Mammary epithelial cell (primary cell): ENCODE data around the gene TMSB4Y.

Experiments
- EZH2 ChIP-seq: IDR thresholded peaks from 2 replicates; pipeline ENCODE4 v1.6.1; 2012; ENCODE audit warnings: low read length, inconsistent platforms, borderline replicate concordance
- TF ChIP-seq, protein P1 (sequence below), 2 donors: IDR thresholded peaks in 1 of 2; conservative IDR thresholded peaks in 1 of 2; 2 replicates each; pipeline ENCODE4 v1.5.1; 2011 to 2012; ENCODE audit warnings: inconsistent platforms in 2 of 2, low read length in 2 of 2, mild to moderate bottlenecking in 2 of 2, control low read depth in 1 of 2, low read depth in 1 of 2; ENCODE audit not compliant: insufficient read depth in 1 of 2; ENCODE audit errors: extremely low read depth in 1 of 2

DNA sequence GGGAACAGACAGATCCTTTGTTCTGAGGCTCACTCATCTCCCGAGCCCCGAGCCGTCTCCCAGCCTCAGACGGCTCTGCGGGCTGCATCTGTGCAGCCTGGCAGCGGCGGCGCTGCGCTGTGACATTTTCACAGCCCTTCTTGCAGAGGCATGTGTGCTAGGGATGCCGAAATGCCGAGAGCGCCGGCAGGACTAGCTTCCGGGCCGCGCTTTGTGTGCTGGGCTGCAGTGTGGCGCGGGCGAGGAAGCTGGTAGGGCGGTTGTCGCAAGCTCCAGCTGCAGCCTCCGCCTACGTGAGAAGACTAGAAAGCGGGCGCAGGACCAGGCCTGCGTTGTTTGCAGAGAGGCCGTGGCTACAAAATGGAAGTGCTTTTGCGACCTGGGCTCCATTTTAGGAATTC lies at the start of gene TMSB4Y:
- no peak for TF ChIP-seq EZH2
- TF ChIP-seq, protein P1, sequence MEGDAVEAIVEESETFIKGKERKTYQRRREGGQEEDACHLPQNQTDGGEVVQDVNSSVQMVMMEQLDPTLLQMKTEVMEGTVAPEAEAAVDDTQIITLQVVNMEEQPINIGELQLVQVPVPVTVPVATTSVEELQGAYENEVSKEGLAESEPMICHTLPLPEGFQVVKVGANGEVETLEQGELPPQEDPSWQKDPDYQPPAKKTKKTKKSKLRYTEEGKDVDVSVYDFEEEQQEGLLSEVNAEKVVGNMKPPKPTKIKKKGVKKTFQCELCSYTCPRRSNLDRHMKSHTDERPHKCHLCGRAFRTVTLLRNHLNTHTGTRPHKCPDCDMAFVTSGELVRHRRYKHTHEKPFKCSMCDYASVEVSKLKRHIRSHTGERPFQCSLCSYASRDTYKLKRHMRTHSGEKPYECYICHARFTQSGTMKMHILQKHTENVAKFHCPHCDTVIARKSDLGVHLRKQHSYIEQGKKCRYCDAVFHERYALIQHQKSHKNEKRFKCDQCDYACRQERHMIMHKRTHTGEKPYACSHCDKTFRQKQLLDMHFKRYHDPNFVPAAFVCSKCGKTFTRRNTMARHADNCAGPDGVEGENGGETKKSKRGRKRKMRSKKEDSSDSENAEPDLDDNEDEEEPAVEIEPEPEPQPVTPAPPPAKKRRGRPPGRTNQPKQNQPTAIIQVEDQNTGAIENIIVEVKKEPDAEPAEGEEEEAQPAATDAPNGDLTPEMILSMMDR (conservative IDR thresholded peaks at IDR 0.05 in 1 of 2, IDR thresholded peaks at IDR 0.05 in 1 of 2; ENCODE audit: extremely low read depth in 1 of 2, insufficient read depth in 1 of 2, low read depth in 1 of 2, low read length in 2 of 2), result no peak
